Psoas muscle (tissue), 8 donors: ENCODE measurements around the gene DIPK1B. TPM values are rescaled to one million over a fixed set of nuclear protein-coding genes. Genes with fewer than 3 reads are reported as not detected.
A peak's percentile ranks its signal among the peaks of the same experiment; 100 is the strongest.
"Not testable (repeated sequence)": the region's sequence is repeated elsewhere in the genome, so short reads cannot be mapped to it uniquely, and the experiment has no call there.

Experiments used
- ATAC-seq, 4 donors: fragments of 200-7000 bp; cut with Tn5 transposase; one replicate each; pipeline ENCODE4 v1.9.1; 2020; ENCODE audit warnings: moderate library complexity in 3 of 4, mild to moderate bottlenecking in 2 of 4
- DNase-seq, 2 donors: peaks; one replicate each; pipeline ENCODE4 v3.0.0-alpha.2; 2020
- H3K27ac ChIP-seq: fragments of 200-600 bp; one replicate; pipeline ENCODE4 v1.8.0; 2022
- H3K27me3 ChIP-seq, 3 donors: fragments of 200-600 bp in 1 of 3; one replicate each; pipeline versions ENCODE4 v1.6.1 to v1.8.0; 2013 to 2022; ENCODE audit warnings: low read length in 2 of 3, mild to moderate bottlenecking in 2 of 3, moderate library complexity in 1 of 3; ENCODE audit not compliant: insufficient read depth in 3 of 3
- H3K36me3 ChIP-seq, 2 donors: fragments of 200-600 bp in 1 of 2; one replicate each; pipeline versions ENCODE4 v1.6.1 to v1.8.0; 2013 to 2022; ENCODE audit warnings: low read depth in 1 of 2, mild to moderate bottlenecking in 1 of 2, moderate library complexity in 1 of 2; ENCODE audit not compliant: insufficient read depth in 1 of 2
- H3K4me1 ChIP-seq: fragments of 200-600 bp; one replicate; pipeline ENCODE4 v1.8.0; 2022
- H3K4me3 ChIP-seq: fragments of 200-600 bp; one replicate; pipeline ENCODE4 v1.8.0; 2022; ENCODE audit warnings: mild to moderate bottlenecking
- H3K9me3 ChIP-seq: fragments of 200-600 bp; one replicate; pipeline ENCODE4 v1.8.0; 2022
- WGBS, 3 donors: extraction: QIAGEN DNeasy Blood & Tissue Kit; methylation state at CpG; one replicate each; pipeline versions ENCODE4 v1.1.6 to v1.1.7; 2013; 5-methylcytosine and 5-hydroxymethylcytosine counted together
- intact Hi-C, 2 donors: fragments of 100-400 bp; cut with DNase I; formaldehyde crosslinking; loops; one replicate each; pipeline versions ENCODE4 v1.11.0 to v1.14.2; 2022
- polyA plus RNA-seq, 3 donors: library from polyadenylated mRNA; stranded (reverse); fragments of 200-250 nt; gene quantifications; one replicate each; pipeline ENCODE4 v1.2.3, GENCODE V29; 2013
- total RNA-seq, 4 donors: library from RNA; stranded (reverse); fragmentation: NEBNext Ultra II Directional in 2 of 4; extraction: Animal tissue kit (Norgen Biotek cat#: 25700) in 2 of 4; gene quantifications; one replicate each; pipeline versions ENCODE4 v1.2.1 to v1.2.4, GENCODE V29; 2021 to 2023
- TF ChIP-seq, protein P1 (sequence below): fragments of 200-600 bp; IDR thresholded peaks from one replicate; pipeline ENCODE4 v1.8.0; 2022; ENCODE audit warnings: antibody characterized with exemption
- donor health status: healthy with polysubstance abuse.
- donor health status: DM: no; HTN: no; CAD: no; lungs with moderate emphysema.
- donor health status: Bipolar disorder and iron deficiency.
- donor health status: healthy.
- donor health status: DM: yes; HTN: yes; CAD: no.
- donor health status: DM: no; HTN: no; CAD: no.
- donor health status: DM: no; HTN: no; CAD: no.
- donor health status: DM: yes; HTN: yes; CAD: no.

Gene DIPK1B
- total and polyA plus RNA-seq, 7 donors = 1.4 to 5.3 (median 2.4) TPM

DNA sequence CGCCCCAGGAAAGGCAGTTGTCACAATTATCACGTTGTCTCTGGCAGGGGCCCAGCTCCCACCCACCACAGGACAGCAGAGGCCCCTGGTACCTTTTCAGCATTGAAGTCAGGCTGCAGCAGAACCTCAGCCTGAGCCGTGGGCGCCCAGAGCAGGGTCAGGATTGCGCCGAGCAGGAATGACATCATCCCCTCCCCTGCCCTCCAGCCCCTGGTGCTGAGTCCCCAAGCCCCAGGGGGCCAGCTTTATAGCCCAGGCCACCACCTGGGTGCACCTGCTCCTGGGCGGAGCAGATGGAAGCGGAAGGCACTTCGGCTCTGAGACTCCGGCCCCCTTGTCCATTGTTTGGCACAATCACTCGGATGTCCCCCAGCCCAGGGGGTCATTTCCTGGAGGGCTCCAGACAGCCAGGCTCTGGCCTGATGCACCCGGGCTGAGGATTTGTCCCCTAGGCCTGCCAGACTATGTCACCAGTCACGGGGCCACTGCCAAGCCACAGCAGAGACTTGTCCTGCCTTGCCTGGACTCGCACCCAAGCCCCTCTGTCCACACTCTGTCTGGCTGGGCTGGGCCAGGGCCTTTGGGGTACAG is 52.0 kb downstream of the DIPK1B start, which contains the start of gene LCN15:
TSS of gene LCN15 (minus strand) at position 218 of the 591 bp plus-strand sequence. CDS start at position 188, 30 bp downstream.
- H3K4me1 ChIP-seq = no peaks in the 10 kb centered on the region
- H3K27me3 ChIP-seq = no peaks in the 10 kb centered on the region
- no peak within 1 kb of the TSS for H3K27ac ChIP-seq
- ATAC-seq = no peak
- DNase-seq = peak in 1 of 2 donors; percentile 36
- H3K4me3 ChIP-seq = no peak within 1 kb of the TSS
- 60 to 64% (median 63%) methylated on average over 14 of the region's 14 CpGs for WGBS, 3 donors
- no peaks in the 10 kb centered on the region for H3K9me3 ChIP-seq
- intact Hi-C loops = no loop called here
- no peaks in the 10 kb centered on the region for H3K36me3 ChIP-seq
- TF ChIP-seq, protein P1, sequence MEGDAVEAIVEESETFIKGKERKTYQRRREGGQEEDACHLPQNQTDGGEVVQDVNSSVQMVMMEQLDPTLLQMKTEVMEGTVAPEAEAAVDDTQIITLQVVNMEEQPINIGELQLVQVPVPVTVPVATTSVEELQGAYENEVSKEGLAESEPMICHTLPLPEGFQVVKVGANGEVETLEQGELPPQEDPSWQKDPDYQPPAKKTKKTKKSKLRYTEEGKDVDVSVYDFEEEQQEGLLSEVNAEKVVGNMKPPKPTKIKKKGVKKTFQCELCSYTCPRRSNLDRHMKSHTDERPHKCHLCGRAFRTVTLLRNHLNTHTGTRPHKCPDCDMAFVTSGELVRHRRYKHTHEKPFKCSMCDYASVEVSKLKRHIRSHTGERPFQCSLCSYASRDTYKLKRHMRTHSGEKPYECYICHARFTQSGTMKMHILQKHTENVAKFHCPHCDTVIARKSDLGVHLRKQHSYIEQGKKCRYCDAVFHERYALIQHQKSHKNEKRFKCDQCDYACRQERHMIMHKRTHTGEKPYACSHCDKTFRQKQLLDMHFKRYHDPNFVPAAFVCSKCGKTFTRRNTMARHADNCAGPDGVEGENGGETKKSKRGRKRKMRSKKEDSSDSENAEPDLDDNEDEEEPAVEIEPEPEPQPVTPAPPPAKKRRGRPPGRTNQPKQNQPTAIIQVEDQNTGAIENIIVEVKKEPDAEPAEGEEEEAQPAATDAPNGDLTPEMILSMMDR = no peak

DNA sequence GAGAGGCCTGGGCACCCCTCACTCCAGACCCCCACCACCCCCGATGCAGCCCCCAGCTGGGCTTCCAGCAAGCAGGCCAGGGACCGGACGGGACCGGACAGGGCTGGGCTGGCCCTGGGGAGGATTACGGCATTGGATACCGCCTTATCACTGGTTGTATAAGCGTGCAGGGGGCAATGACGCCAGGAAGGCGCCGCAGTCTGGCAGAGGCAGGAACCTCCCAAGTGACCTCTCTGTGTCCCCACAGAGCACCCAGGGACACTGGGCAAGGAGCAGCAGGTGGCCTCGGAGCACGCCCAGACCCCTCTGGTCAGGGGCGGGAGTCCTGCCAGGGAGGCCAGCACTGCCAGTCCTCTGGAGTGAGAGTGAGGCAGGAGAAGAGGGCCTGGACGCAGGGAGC is 52.7 kb downstream of the DIPK1B start:
- 67 to 81% (median 76%) methylated on average over 14 of the region's 14 CpGs for WGBS, 3 donors
- DNase-seq (peak in 1 of 2 donors; percentile 48), ATAC-seq (peak in 3 of 4 donors; percentile 19 to 31 (median 31))
- intact Hi-C loops = no loop called here
- TF ChIP-seq, protein P1 = no peak
- Histone ChIP-seq H3K4me3 (no peak overlapping the region), H3K27ac (no peak overlapping the region), H3K9me3 (no peaks in the 10 kb centered on the region), H3K36me3 (no peaks in the 10 kb centered on the region), H3K4me1 (no peaks in the 10 kb centered on the region), H3K27me3 (no peaks in the 10 kb centered on the region)

DNA sequence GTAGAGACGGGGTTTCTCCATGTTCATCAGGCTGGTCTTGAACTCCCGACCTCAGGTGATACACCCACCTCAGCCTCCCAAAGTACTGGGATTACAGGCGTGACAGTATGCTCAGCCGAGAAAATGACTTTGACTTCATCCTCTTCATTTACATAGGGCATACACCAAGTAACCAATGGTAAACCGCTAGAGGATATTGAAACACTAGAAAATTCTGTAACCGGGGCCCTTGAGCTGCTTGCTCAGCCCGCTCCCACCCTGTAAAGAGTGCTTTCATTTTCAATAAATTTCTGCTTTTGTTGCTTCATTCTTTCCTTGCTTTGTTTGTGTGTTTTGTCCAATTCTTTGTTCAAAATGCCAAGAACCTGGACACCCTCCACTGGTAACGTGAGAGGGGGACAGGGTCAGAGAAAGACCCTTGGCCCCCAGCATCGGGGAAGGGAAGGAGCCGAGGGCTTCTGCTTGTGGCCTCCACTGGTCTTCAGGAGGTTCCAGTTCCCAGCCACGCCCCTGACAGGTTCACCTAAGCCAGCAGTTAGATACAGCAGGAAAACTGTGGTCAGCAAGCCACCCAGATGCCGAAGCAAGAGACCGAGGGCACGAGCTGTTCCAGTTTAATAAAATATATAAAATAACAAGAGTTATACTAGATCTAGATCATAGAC is 53.5 kb downstream of the DIPK1B start:
- H3K9me3 ChIP-seq, ATAC-seq, H3K4me1 ChIP-seq, H3K27ac ChIP-seq, H3K36me3 ChIP-seq, H3K27me3 ChIP-seq, intact Hi-C loops, H3K4me3 ChIP-seq: not testable (repeated sequence)
- WGBS, 3 donors = 86 to 91% (median 88%) methylated on average over 14 of the region's 14 CpGs
- peak in 1 of 2 donors; percentile 24 for DNase-seq

DNA sequence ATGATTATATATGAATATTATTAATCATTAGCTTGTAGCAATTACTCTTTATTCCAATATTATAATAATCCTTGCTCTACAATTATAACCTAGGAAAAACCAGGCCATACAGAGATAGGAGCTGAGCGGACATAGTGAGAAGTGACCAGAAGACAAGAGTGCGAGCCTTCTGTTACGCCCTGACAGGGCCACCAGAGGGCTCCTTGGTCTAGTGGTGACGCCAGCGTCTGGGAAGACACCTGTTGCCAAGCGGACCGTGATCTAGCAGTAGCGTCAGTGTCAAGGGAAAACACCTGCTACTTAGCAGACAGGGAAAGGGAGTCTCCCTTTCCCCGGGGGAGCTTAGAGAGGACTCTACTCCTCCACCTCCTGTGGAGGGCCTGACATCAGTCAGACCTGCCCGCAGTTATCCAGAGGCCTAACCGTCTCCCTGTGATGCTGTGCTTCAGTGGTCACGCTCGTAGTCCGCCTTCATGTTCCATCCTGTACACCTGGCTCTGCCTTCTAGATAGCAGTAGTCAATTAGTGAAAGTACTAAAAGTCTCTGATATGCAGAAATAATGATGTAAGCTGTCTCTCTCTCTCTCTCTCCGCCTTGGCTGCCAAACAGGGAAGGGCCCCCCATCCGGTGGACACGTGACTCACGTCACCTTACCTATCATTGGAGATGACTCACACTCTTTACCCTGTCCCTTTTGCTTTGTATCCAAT is 54.2 kb downstream of the DIPK1B start:
- H3K27me3 ChIP-seq, intact Hi-C loops, H3K36me3 ChIP-seq, H3K4me1 ChIP-seq, H3K9me3 ChIP-seq, H3K4me3 ChIP-seq: not testable (repeated sequence)
- TF ChIP-seq, protein P1 = peak; percentile 34
- DNase-seq = peak; percentile 54 to 83
- H3K27ac ChIP-seq = peak overlapping the region; percentile 36
- peak in 3 of 4 donors; percentile 33 to 57 (median 55) for ATAC-seq
- 32 to 62% (median 48%) methylated on average over 10 to 18 of the region's 18 CpGs for WGBS, 3 donors

DNA sequence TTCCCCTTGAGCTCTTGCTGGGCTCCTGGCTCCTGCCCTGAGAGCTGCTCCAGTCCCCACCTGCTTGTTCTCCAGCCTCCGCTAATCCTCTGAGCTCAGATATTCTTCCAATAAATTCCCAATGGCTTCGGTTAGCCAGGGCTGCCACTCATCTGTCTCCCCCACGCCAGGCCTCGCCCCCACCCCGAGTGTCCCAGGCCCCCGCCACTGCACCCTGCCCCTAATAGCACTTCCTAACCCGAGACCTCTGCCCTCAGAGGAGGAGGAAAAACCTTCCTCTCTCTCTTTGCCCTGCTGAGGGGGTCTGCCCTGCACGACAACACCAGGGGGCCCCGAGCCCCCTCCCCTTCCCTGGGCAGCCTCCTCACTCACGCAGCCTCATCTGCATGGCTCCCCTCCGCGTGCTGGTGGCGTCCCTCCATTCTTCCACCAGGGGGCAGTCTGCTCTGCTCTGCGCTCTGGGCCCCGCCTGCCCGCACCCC is 57.4 kb downstream of the DIPK1B start:
- intact Hi-C loops = no loop called here
- Histone ChIP-seq H3K4me1 (no peaks in the 10 kb centered on the region), H3K27me3 (no peaks in the 10 kb centered on the region), H3K9me3 (no peaks in the 10 kb centered on the region), H3K4me3 (no peak overlapping the region), H3K36me3 (no peaks in the 10 kb centered on the region), H3K27ac (no peak overlapping the region)
- TF ChIP-seq, protein P1 = peak; percentile 27
- 5 to 9% (median 7%) methylated on average over 15 to 16 of the region's 16 CpGs for WGBS, 3 donors
- DNase-seq (peak in 1 of 2 donors; percentile 66), ATAC-seq (peak in 2 of 4 donors; percentile 55 to 70)
